Activated CD4-positive, alpha-beta T cell treated with anti-CD3 and anti-CD28 coated beads, Interleukin-2, amount 50 U/mL, for 1 hour (primary cell): ENCODE results near the gene AKAP9.
"Not testable (repeated sequence)": the region's sequence is repeated elsewhere in the genome, so short reads cannot be mapped to it uniquely, and the experiment has no call there.

Experiments
- DNase-seq: peaks from one replicate; pipeline ENCODE4 v3.0.0-alpha.2; 2020

The AKAP9 gene

DNA sequence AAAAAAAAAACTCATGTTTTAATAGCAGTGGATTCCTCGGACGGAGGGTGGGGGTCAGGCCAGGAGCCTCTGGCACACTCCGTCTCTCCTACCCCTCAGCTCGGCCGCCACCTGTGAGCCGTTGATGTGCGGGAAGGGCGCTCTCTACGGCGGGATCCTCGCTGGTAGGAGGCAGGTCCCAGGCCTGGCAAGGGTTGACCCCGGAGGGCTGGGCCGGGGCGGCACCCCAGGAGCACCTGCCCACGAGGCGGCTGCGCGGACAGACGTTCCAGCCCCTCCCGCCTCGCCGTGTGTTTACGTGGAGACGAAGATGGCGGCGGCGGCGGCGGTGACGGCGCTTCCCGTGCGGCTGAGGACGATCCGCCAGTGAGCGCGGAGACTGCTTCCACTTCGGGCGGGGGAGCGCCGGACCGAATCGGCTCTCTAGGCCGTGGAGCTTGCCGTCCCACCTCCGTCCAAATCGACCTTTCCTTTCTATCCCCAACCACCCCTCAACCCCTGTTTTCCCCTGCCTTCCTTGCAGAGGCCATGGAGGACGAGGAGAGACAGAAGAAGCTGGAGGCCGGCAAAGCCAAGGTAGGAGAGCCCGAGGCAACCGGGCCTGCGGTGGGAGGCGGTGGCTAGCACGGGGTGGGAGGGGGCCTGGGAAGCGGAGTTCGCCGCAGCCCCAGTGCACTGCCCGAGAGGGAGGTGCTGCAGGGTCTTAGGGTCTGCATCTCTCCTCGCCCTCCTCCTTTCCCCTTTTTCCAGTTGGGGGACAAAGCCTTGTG lies at the start of gene AKAP9:
Gene AKAP9, plus strand, starts transcription at position 291 of the 770 bp plus-strand sequence. Its CDS starts 238 bp downstream, at position 529.
- DNase-seq = peak; percentile 87

GRCh38 chr7:91892099-91892705 lies 48.5 kb upstream of the AKAP9 start:
- DNase-seq = no peak

- DNase-seq = no peak
Observed at GRCh38 chr7:91892821-91893340, 47.8 kb upstream of the AKAP9 start.

DNA sequence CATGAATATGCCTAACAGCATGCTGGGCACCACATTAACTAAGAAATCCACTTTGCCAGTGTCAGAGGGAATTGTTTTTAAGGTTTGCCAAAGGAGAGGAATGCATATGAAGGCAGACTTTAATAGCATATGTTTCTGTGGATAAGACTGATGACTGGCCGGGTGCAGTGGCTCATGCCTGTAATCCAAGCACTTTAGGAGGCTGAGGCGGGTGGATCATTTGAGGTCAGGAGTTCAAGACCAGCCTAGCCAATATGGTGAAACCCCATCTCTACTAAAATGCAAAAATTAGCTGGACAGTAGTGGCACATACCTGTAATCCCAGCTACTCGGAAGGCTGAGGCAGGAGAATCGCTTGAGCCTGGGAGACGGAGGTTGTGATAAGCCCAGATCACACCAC lies 47.0 kb upstream of the AKAP9 start:
- DNase-seq = not testable (repeated sequence)

- DNase-seq = no peak
Observed at GRCh38 chr7:91894781-91895480, 45.7 kb upstream of the AKAP9 start.

DNA sequence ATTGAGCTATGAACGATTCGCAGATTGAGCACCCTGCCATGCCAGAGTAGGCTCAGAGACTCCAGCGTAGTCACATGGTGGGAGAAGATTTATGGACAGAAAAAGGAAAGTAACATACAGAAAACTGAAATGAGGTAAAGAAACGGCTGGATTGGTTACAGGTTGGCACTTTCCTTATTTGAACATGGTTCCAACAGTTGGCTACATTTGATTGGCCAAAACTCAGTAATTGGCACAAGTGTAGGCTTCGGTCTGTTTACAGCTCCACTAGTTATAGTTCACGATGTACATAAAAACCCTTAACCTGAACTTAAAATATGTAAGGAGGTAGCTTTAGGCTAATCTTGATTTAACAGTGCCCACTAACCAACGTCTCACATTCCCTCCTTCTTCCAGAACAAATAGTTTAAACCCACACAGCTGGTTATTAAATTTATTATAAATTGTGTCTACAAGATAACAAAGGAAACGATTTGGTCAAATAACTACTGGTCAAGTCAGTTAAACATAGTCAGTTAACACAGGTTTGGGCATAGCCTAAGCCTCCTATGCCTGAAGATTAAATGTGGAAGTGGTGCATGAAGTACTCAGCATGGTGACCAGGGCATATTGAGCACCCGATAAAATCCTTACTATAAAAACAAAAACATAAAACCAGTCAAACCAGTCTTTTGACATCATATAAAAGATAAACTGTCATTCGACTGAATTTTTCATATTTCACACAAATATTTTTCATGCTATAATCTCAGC lies 42.2 kb upstream of the AKAP9 start:
- DNase-seq = no peak

DNA sequence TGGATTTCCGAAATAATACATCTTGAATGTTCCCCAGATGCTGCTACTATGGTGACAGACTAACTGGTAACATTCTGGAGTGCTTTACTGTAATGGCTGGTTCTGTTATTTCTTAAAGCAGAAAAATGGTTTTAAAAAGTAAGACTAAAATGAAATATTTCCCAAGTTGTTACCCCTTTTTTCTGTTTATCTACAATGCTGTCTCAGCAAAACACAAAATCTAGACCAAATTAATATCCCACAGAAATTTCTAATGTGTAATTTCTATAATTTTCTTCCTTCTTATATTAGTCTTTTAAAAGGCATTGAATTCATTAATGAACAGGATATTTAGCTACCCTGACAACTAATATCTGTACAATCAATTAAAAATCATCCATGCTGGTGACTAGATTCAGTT lies 41.1 kb upstream of the AKAP9 start:
- no peak for DNase-seq

DNA sequence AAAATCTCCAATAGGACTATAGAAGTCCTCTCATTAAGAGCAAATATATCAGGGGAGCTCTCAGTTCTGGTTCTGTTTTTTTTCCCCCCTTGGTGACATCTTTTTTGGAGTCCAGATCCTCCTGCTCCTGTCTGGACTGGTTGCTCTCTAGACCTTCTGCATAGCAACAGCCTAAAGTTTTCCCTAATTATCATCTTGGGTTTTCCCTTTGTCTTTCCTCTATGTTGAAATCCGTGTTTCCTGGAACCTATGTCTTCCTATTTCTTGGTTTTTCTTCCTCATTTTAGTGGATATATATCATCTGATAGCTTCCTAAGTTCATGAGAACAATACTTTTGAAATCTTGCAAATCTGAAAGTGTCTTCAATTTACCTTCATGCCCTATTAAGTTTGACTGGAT lies 30.5 kb upstream of the AKAP9 start:
- no peak for DNase-seq

DNA sequence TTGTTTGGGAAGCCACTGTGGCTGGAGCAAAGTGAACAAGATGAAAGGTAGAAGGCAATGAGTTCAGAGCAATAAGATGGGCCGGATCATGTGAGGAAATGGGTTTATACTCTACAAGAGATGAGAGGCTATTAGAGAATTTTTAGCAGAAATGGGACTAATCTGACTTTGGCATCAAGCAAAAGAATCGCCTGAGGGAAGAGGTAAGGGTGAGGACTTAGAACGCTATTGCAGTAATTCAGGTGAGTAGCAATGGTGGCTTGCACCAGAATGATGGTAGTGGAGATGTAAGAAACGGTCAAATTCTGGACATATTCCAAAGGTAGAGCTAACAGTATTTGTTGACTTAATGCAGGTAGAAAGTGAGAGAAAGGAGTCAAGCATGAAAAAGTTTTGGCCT lies 29.5 kb upstream of the AKAP9 start:
- DNase-seq = no peak

GRCh38 chr7:91912494-91912893 lies 28.2 kb upstream of the AKAP9 start:
- DNase-seq = no peak

DNA sequence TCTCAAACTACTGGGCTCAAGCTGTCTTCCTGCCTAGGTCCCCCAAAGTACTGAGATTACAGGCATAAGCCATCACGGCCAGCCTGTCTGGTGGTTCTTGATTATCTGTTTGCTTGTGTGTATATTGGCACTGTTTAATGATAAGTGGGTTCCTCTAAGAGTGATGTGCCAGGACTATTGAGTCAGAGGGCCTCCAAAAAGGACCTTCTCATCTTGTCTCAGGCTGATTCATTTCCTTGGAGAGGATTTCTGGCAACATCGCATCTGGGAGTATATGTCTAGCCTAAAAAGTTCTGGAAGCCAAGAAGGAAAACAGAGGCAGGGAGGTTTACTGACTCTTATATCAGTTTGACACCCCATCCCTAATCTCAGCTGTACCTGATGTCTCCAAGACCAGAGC lies 27.1 kb upstream of the AKAP9 start:
- no peak for DNase-seq

- no peak for DNase-seq
Observed at GRCh38 chr7:91915401-91916050, 25.1 kb upstream of the AKAP9 start.

DNA sequence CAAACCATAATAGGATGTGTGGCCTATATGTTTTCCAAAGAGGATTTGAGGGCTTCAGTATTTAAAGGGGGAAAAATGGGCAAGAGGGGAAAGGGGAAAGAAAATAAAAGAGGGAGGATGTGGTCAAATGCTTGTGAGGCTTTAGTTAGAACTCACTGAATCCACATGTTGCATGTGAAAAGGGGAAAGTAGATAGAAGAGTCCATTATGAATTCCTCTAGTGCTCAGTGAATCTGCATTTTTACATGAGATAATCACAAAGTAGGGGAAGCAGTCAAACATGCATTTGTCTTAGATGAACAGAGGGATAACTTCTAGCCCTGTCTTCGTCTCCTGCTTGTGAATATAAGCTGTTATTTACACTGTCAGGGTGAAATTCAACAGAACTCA lies 24.6 kb upstream of the AKAP9 start:
- DNase-seq = no peak

- DNase-seq = no peak
Observed at GRCh38 chr7:91918356-91918755, 22.3 kb upstream of the AKAP9 start.

DNA sequence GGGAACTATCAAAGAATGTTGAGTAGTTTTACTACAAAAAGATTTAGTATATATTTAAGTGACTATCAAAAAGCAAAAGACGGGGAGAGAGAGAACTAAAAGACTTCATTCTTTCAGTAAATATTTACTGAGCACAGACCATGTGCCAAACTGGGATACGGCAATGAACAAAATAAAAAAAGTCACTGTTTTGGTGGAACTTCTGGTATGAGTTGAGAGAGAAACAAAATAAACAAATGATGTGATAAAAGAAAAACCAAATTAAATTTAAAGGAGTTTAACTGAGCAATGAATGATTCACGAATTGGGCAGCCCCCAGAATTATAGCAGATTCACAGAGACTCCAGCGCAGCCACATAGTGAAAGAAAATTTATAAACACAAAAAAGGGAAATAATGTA lies 17.8 kb upstream of the AKAP9 start:
- no peak for DNase-seq

DNA sequence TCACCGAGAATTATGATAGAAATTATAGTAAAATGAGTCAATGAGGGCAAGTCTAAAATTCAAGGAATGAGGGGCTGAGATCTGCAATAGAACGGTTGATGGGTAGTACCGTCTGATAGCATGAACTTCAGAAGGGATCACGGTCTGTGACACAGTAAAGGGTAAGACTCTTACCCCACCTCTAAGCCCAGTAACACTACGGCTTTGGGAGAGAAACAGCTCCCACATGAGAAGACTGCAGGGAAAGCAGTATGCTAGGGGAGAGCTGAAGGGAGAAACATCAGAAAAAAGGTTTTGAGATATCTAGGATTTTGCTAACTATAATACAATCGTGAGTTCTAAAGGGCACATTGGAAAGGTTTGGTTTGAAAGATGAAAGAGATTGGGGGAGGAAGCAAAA lies 12.8 kb upstream of the AKAP9 start:
- no peak for DNase-seq

- no peak for DNase-seq
Observed at GRCh38 chr7:91929463-91929862, 11.2 kb upstream of the AKAP9 start.

GRCh38 chr7:91940171-91940570 lies 491 bp upstream of the AKAP9 start:
- peak; percentile 4 for DNase-seq

DNA sequence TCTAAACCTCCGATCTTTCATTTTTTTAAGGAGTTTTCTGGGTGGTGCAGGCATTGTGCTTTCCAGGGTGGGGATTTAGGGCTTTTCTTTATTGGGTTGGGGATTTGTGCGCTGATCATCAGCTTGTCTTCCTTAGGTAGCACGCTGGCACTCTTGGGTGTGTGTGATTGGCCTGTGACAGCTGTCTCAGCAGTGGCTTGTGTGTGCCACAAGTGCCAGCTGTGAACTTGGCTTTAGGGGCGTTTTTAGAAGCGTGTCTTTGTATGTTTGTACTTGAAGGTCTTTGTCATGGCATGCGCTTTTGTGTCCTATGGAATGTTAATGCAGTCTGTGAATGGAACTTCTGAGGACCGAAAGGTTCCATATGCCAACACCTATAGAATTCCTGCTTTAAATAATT lies 788 bp downstream of the AKAP9 start:
- DNase-seq = peak; percentile 25

DNA sequence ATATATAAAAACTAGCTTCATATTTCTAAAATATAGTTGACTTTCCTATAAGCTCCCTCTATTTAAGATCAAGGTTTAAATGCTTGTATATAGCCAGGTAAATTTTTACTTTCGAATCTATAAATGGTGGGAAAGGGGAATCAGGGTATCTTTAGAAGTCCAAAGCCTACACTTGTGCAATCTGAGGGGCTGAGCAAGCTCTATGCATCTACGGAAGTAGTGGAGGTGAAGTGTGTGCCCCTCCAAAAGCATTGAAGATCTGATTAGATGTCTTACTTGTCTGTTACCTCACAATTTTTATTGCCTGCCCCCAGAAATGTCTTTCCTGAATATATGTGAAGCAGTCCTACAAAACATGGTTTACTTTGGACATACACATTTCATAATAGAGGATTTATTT lies 1.6 kb downstream of the AKAP9 start:
- DNase-seq = no peak

DNA sequence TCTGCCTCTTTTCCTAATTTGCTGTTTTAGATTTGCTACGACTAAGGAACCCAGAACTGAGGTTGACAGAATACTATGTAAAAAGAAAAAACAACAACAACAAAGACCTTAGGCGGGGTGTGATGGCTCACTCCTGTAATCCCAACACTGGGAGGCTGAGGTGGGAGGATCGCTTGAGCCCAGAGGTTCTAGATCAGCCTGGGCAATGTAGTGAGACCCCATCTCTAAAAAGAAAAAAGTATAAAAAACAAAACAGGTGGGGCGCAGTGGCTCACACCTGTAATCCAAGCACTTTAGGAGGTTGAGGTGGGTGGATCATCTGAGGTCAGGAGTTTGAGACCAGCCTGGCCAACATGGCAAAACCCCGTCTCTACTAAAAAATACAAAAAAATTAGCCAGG lies 4.3 kb downstream of the AKAP9 start:
- not testable (repeated sequence) for DNase-seq

DNA sequence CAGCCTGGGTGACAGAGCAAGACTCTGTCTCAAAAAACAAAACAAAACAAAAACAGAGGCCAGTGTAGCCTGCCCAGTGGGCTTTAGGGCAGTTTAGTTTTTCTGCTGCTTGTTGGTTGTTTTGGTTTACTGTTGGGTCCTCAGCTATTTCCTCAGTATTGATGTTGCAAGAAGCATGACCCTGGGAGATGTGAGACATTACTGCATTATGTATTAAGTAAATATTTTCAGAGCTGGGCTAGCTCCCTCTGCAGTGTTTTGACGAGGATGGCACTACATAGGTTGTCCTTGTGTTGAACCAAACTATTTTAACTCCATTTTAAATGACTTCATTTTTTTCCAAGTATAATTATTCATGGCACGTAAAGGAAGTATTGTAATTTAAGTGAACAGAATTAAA lies 4.8 kb downstream of the AKAP9 start:
- no peak for DNase-seq

- DNase-seq = no peak
Observed at GRCh38 chr7:91946549-91946948, 5.9 kb downstream of the AKAP9 start.
